Measurements from ENCODE around the gene SLC38A8. TPM values are rescaled to one million over a fixed set of nuclear protein-coding genes. Genes with fewer than 3 reads are reported as not detected.

Gene SLC38A8
- total RNA-seq, 1 donor from 2014 or later, result not detected

Other genes starting within 250 kb of the SLC38A8 start
- 13.5 TPM for gene HSBP1, start 234.8 kb downstream of the SLC38A8 start, total RNA-seq
- 13.4 TPM for gene MLYCD, start 143.7 kb downstream of the SLC38A8 start, total RNA-seq
- gene OSGIN1, start 89.6 kb downstream of the SLC38A8 start, total RNA-seq, result 7.8 TPM
- not detected for gene NECAB2, start 74.6 kb downstream of the SLC38A8 start, total RNA-seq
- gene MBTPS1, start 74.1 kb upstream of the SLC38A8 start, total RNA-seq, result 95.6 TPM
- gene HSDL1, start 102.4 kb upstream of the SLC38A8 start, total RNA-seq, result 12.0 TPM
- not detected for gene DNAAF1, start 102.5 kb upstream of the SLC38A8 start, total RNA-seq
- gene TAF1C, start 144.3 kb upstream of the SLC38A8 start, total RNA-seq, result 151 TPM
- not detected for gene ADAD2, start 148.4 kb upstream of the SLC38A8 start, total RNA-seq
- not detected for gene KCNG4, start 197.2 kb upstream of the SLC38A8 start, total RNA-seq

All from ascending aorta (tissue), 1 donor.